ENCODE data around the gene SLC22A4.

Gene SLC22A4

GRCh38 chr5:132327252-132327955 lies 33.2 kb downstream of the SLC22A4 start:
- in situ Hi-C loops (cut with MboI; ENCODE audit: low sequenced_read_pairs): no loop called here

GRCh38 chr5:132334812-132335211 lies 40.6 kb downstream of the SLC22A4 start:
- in situ Hi-C loops (cut with MboI; ENCODE audit: low sequenced_read_pairs): no loop called here

- in situ Hi-C loops (cut with MboI; ENCODE audit: low sequenced_read_pairs): no loop called here
Observed at GRCh38 chr5:132335402-132335801, 41.2 kb downstream of the SLC22A4 start.

- in situ Hi-C loops (cut with MboI; ENCODE audit: low sequenced_read_pairs): no loop called here
Observed at GRCh38 chr5:132339502-132339901, 45.3 kb downstream of the SLC22A4 start.

GRCh38 chr5:132342291-132343180 lies 48.3 kb downstream of the SLC22A4 start:
- in situ Hi-C loops (cut with MboI; ENCODE audit: low sequenced_read_pairs): no loop called here

- in situ Hi-C loops (cut with MboI; ENCODE audit: low sequenced_read_pairs): no loop called here
Observed at GRCh38 chr5:132344775-132345514, 50.8 kb downstream of the SLC22A4 start.

GRCh38 chr5:132353486-132353995 lies 59.3 kb downstream of the SLC22A4 start:
- in situ Hi-C loops (cut with MboI; ENCODE audit: low sequenced_read_pairs): no loop called here

GRCh38 chr5:132354381-132355139 lies 60.4 kb downstream of the SLC22A4 start:
- in situ Hi-C loops (cut with MboI; ENCODE audit: low sequenced_read_pairs): no loop called here

GRCh38 chr5:132355140-132355765 lies 61.1 kb downstream of the SLC22A4 start:
- in situ Hi-C loops (cut with MboI; ENCODE audit: low sequenced_read_pairs): no loop called here

- in situ Hi-C loops (cut with MboI; ENCODE audit: low sequenced_read_pairs): no loop called here
Observed at GRCh38 chr5:132358775-132359174, 64.6 kb downstream of the SLC22A4 start.

GRCh38 chr5:132362086-132362485 lies 67.9 kb downstream of the SLC22A4 start:
- in situ Hi-C loops (cut with MboI; ENCODE audit: low sequenced_read_pairs): no loop called here

GRCh38 chr5:132363431-132364112 lies 69.4 kb downstream of the SLC22A4 start:
- in situ Hi-C loops (cut with MboI; ENCODE audit: low sequenced_read_pairs): no loop called here

GRCh38 chr5:132364319-132364718 lies 70.1 kb downstream of the SLC22A4 start:
- in situ Hi-C loops (cut with MboI; ENCODE audit: low sequenced_read_pairs): no loop called here

- in situ Hi-C loops (cut with MboI; ENCODE audit: low sequenced_read_pairs): no loop called here
Observed at GRCh38 chr5:132365213-132365612, 71.0 kb downstream of the SLC22A4 start.

GRCh38 chr5:132368186-132368585 lies 74.0 kb downstream of the SLC22A4 start:
- in situ Hi-C loops (cut with MboI; ENCODE audit: low sequenced_read_pairs): no loop called here

- in situ Hi-C loops (cut with MboI; ENCODE audit: low sequenced_read_pairs): no loop called here
Observed at GRCh38 chr5:132369007-132369473, 74.8 kb downstream of the SLC22A4 start.

- in situ Hi-C loops (cut with MboI; ENCODE audit: low sequenced_read_pairs): no loop called here
Observed at GRCh38 chr5:132369474-132370180, 75.4 kb downstream of the SLC22A4 start, which contains the start of gene SLC22A5. Gene SLC22A5, plus strand, starts transcription at chr5:132369710. Its CDS starts 263 bp downstream, at chr5:132369973.

- in situ Hi-C loops (cut with MboI; ENCODE audit: low sequenced_read_pairs): no loop called here
Observed at GRCh38 chr5:132370181-132370970, 76.2 kb downstream of the SLC22A4 start.
